ENCODE results near the gene MALL. TPM values are rescaled to one million over a fixed set of nuclear protein-coding genes. Genes with fewer than 3 reads are reported as not detected.
"Not testable (repeated sequence)": the region's sequence is repeated elsewhere in the genome, so short reads cannot be mapped to it uniquely, and the experiment has no call there.

MALL gene
- total and polyA plus RNA-seq, 2 of the 8 experiments (the other 6 are each of a cell fraction or from before 2014, with no cell fraction given): 3.9 to 8.0 TPM

GRCh38 chr2:110041941-110042660 is 73.5 kb downstream of the MALL start:
- H3K4me1 ChIP-seq (replicated peaks in 1 of 4; ENCODE audit: control insufficient read depth in 3 of 4, insufficient read depth in 4 of 4, low read length in 3 of 4); H3K79me1 ChIP-seq (ENCODE audit: low read depth, low read length); H3K23me2 ChIP-seq (ENCODE audit: low read depth, low read length); H3K4ac ChIP-seq (replicated peaks; ENCODE audit: insufficient read length, low read depth, low read length); FAIRE-seq; DNase-seq (ENCODE audit: low read depth in 1 of 2, low spot score in 2 of 2); H3K36me3 ChIP-seq (ENCODE audit: control insufficient read depth in 2 of 4, insufficient read depth in 4 of 4, low read length in 3 of 4); H2BK12ac ChIP-seq (ENCODE audit: low read depth, low read length); H2AK5ac ChIP-seq (ENCODE audit: low read depth, low read length); POLR2A ChIA-PET (ENCODE audit: partially characterized antibody); H2BK120ac ChIP-seq (replicated peaks; ENCODE audit: low read depth, low read length); H3K9ac ChIP-seq (replicated peaks in 1 of 4; ENCODE audit: extremely low read depth in 1 of 4, low read depth in 3 of 4, low read length in 3 of 4); H4K91ac ChIP-seq (replicated peaks; ENCODE audit: insufficient read length, low read length); H2BK15ac ChIP-seq (ENCODE audit: low read length); H4K20me1 ChIP-seq (replicated peaks in 1 of 2; ENCODE audit: control insufficient read depth in 1 of 2, insufficient read depth in 2 of 2, low read length in 2 of 2); H3K79me2 ChIP-seq (ENCODE audit: control insufficient read depth in 1 of 2, insufficient read depth in 2 of 2, low read length in 2 of 2); H4K8ac ChIP-seq (ENCODE audit: extremely low read depth, insufficient read depth, low read length); H3K23ac ChIP-seq (ENCODE audit: insufficient read length); H2BK20ac ChIP-seq (ENCODE audit: low read length); H3K4me2 ChIP-seq (ENCODE audit: insufficient read depth in 1 of 2, low read depth in 2 of 2, low read length in 2 of 2); H2AFZ ChIP-seq (ENCODE audit: low read length); CTCF ChIA-PET (ENCODE audit: partially characterized antibody); H3K27ac ChIP-seq (ENCODE audit: low read depth, low read length); H3K4me3 ChIP-seq (ENCODE audit: extremely low read depth in 1 of 4, insufficient read depth in 2 of 4, low read depth in 3 of 4, low read length in 4 of 4); H3K18ac ChIP-seq (ENCODE audit: extremely low read depth, low read length); H4K5ac ChIP-seq (ENCODE audit: insufficient read length, low read depth, low read length); H2BK5ac ChIP-seq (ENCODE audit: low read depth, low read length); H3K56ac ChIP-seq (replicated peaks; ENCODE audit: insufficient read length, low read depth, low read length); H3K14ac ChIP-seq (ENCODE audit: insufficient read length); H3K27me3 ChIP-seq (replicated peaks in 1 of 4; ENCODE audit: control insufficient read depth in 3 of 4, extremely low read depth in 1 of 4, insufficient read depth in 3 of 4, low read length in 3 of 4); H3K9me3 ChIP-seq (ENCODE audit: insufficient read depth in 2 of 2, low read depth in 1 of 2, low read length in 1 of 2): not testable (repeated sequence)
- WGBS, 2 experiments (ENCODE audit: extremely low coverage in 1 of 2, insufficient coverage in 1 of 2, insufficient read length in 1 of 2, insufficient replicate concordance in 2 of 2, low coverage in 1 of 2, low lambda C conversion rate in 2 of 2, missing lambda C conversion rate in 1 of 2): 93% methylated on average over 4 of the region's 10 CpGs; no CpG with 5 or more reads in 1 of the 2 experiments

GRCh38 chr2:110037336-110037735 is 78.3 kb downstream of the MALL start:
- H3K14ac ChIP-seq (ENCODE audit: insufficient read length); H2AFZ ChIP-seq (ENCODE audit: low read length); H3K27ac ChIP-seq (ENCODE audit: low read depth, low read length); H2BK12ac ChIP-seq (ENCODE audit: low read depth, low read length); H4K8ac ChIP-seq (ENCODE audit: extremely low read depth, insufficient read depth, low read length); H3K36me3 ChIP-seq (ENCODE audit: control insufficient read depth in 2 of 4, insufficient read depth in 4 of 4, low read length in 3 of 4); H2BK5ac ChIP-seq (ENCODE audit: low read depth, low read length); H4K5ac ChIP-seq (ENCODE audit: insufficient read length, low read depth, low read length); H3K18ac ChIP-seq (ENCODE audit: extremely low read depth, low read length); H2AK5ac ChIP-seq (ENCODE audit: low read depth, low read length); H3K79me1 ChIP-seq (ENCODE audit: low read depth, low read length); H2BK120ac ChIP-seq (replicated peaks; ENCODE audit: low read depth, low read length); POLR2A ChIA-PET (ENCODE audit: partially characterized antibody); H3K9ac ChIP-seq (replicated peaks in 1 of 4; ENCODE audit: extremely low read depth in 1 of 4, low read depth in 3 of 4, low read length in 3 of 4); H3K27me3 ChIP-seq (replicated peaks in 1 of 4; ENCODE audit: control insufficient read depth in 3 of 4, extremely low read depth in 1 of 4, insufficient read depth in 3 of 4, low read length in 3 of 4); H3K23me2 ChIP-seq (ENCODE audit: low read depth, low read length); H2BK20ac ChIP-seq (ENCODE audit: low read length); H3K4ac ChIP-seq (replicated peaks; ENCODE audit: insufficient read length, low read depth, low read length); H2BK15ac ChIP-seq (ENCODE audit: low read length); FAIRE-seq; H3K4me3 ChIP-seq (ENCODE audit: extremely low read depth in 1 of 4, insufficient read depth in 2 of 4, low read depth in 3 of 4, low read length in 4 of 4); H3K9me3 ChIP-seq (ENCODE audit: insufficient read depth in 2 of 2, low read depth in 1 of 2, low read length in 1 of 2); CTCF ChIA-PET (ENCODE audit: partially characterized antibody); H3K4me1 ChIP-seq (replicated peaks in 1 of 4; ENCODE audit: control insufficient read depth in 3 of 4, insufficient read depth in 4 of 4, low read length in 3 of 4); H3K4me2 ChIP-seq (ENCODE audit: insufficient read depth in 1 of 2, low read depth in 2 of 2, low read length in 2 of 2); H4K20me1 ChIP-seq (replicated peaks in 1 of 2; ENCODE audit: control insufficient read depth in 1 of 2, insufficient read depth in 2 of 2, low read length in 2 of 2); H4K91ac ChIP-seq (replicated peaks; ENCODE audit: insufficient read length, low read length); H3K79me2 ChIP-seq (ENCODE audit: control insufficient read depth in 1 of 2, insufficient read depth in 2 of 2, low read length in 2 of 2); H3K56ac ChIP-seq (replicated peaks; ENCODE audit: insufficient read length, low read depth, low read length); H3K23ac ChIP-seq (ENCODE audit: insufficient read length); DNase-seq (ENCODE audit: low read depth in 1 of 2, low spot score in 2 of 2): not testable (repeated sequence)
- 89% methylated on average over 3 of the region's 9 CpGs; no CpG with 5 or more reads in 1 of the 2 experiments for WGBS, 2 experiments (ENCODE audit: extremely low coverage in 1 of 2, insufficient coverage in 1 of 2, insufficient read length in 1 of 2, insufficient replicate concordance in 2 of 2, low coverage in 1 of 2, low lambda C conversion rate in 2 of 2, missing lambda C conversion rate in 1 of 2)
